HG03103 (cell line): Measurements from ENCODE around the gene NTN3.
"Not testable (repeated sequence)": the region's sequence is repeated elsewhere in the genome, so short reads cannot be mapped to it uniquely, and the experiment has no call there.

ENCODE experiments used
- ATAC-seq: cut with Tn5 transposase; IDR thresholded peaks from one replicate; pipeline ENCODE4 v1.9.1; 2021; ENCODE audit warnings: low read depth; ENCODE audit not compliant: unreplicated experiment

NTN3 gene

GRCh38 chr16:2471016-2471652 lies at the start of gene NTN3:
Gene NTN3 (plus strand): TSS chr16:2471297. CDS start chr16:2471702, 405 bp downstream.
- ATAC-seq, result no peak

GRCh38 chr16:2422123-2422867 lies 48.8 kb upstream of the NTN3 start:
- ATAC-seq, result no peak

DNA sequence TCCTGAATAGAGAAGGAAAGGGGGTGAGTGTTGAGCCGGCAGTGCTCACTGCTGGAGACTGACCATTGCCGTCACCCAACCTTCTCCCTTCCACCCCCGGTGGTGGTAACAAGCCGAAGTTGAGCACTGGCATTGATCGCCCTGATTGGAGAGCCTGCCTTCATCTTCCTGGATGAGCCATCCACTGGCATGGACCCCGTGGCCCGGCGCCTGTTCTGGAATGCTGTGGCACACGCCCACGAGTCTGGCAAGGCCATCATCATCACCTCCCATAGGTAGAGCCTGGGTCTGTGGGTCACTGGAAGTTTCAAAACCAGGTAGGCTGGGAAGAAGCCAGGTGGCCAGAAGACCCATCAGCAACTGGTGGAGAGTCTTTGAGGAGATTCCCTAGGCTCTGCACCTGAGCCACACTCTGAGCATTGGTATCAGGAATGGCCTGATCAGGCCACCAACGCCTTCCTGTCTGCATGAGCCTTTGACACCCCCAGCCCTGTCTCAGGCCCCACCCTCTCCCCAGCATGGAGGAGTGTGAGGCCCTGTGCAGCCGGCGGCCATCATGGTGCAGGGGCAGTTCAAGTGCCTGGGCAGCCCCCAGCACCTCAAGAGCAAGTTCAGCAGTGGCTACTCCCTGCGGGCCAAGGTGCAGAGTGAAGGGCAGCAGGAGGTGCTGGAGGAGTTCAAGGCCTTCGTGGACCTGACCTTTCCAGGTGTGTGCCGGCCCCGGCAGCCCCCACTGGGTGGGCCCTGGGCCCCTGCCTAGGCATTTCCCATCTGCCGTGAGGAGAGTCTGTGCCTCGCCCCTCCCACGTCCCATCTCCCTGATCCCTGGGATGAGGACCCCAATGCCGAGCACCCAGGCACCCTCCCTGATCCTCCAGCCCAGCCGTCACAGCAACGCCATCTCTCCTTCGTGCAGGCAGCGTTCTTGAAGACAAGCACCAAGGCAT lies 46.8 kb upstream of the NTN3 start:
- no peak for ATAC-seq

- ATAC-seq, result no peak
These were observed 46.0 kb upstream of the NTN3 start for GRCh38 chr16:2425008-2425518.

DNA sequence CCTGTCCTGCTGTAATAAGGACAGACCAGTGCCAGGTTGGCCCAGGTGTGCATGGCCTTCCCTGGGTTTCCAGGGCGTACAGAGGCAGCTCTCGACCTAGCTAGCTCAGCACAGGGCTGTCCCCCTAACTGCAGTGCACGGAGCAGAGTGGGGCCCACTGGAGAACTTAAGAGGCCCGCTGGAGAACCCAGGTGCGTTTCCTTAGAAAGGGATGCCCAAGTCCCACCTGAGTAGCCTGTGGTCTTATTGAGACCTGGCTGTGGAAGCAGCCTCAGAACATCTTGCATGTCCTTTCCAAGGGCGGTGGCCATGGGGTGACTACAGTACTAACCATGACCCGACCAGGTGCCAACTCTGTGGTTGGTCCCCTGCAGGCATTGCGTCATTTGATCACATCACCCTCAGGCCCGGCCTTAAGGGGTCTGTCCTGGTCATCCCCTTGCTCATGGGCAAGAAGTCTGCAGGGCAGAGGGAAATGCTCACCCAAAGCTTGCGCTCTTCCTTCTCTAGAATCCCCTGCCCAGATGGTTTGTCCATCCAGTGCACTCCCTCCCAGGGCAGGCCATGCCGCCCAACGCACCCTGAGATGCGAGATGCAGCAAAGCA lies 45.2 kb upstream of the NTN3 start:
- ATAC-seq, result no peak

DNA sequence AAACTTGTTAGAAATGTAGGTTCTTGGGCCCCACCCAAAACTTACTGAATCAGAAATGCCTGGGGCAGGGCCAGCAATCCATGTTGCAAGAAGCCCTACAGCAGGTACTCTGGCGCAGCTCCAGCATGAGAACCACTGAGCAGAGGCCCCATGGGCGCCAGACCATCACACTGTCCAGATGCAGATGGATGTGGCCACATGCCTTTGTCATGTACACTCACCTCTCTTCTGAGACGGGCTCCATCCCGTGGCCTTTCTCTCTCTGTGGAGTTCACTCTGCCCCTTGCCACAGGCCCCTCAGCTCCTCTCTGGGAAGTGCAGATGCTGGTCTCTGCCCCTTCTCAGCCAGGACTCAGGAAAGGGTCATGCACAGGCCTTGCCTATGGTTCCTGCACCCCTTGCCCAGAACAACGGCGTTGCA lies 44.1 kb upstream of the NTN3 start:
- no peak for ATAC-seq

DNA sequence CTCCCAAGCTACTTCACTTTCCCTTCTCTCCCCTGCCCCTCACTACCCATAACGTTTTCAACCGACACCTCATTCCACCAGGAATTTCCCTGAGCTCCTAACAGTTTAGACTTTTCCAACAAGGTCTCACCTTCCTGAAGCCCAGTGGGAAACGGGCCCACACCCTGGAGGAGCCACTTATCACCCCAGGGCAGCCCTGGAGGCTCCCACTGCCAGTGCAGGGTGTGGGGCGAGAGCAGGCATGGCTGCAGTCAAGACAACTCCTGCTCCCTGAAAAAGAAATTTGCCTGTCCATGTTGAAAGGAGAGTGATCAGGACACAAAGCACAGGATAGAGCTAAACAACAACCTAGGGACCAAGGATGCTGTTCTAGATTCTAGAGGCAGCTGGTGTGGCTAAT lies 43.6 kb upstream of the NTN3 start:
- ATAC-seq, result no peak

DNA sequence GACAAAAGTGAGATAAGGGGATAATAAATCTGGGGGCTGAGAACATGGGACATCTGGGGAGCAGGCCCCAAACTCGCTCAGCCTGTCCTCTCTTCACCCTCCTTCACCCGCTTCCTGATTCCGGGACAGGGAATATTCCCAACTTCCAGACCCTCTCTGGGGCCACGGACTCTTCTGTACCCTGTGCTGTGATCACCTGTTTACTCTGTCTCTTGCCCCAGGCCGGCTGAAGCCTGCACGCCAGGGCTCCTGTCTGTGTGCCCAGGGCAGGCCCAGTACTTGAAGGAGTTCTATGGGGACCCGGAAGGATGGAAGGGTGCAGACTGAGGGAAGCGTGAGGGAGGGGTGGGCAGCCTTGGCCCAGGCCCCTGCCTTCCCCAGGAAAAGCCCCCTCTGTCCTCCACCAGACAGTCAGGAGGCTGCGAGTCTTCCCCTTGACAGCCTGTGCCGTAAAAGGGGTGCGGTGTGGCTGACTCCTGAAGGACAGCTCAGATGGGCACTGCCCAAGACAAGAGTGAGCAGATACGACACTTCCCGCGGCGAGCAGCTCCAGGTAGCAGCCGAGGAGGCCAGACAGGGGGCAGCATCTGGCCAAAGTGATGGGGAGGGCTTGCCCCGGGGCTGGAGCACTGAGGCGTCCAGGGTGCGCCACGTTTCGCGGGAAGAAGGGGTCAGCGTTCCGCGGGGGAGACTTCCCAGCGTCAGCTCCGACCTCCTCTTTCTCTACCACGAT lies 42.9 kb upstream of the NTN3 start:
- ATAC-seq, result no peak

- ATAC-seq, result peak; percentile 23
These were observed 42.4 kb upstream of the NTN3 start for GRCh38 chr16:2428784-2429033.

DNA sequence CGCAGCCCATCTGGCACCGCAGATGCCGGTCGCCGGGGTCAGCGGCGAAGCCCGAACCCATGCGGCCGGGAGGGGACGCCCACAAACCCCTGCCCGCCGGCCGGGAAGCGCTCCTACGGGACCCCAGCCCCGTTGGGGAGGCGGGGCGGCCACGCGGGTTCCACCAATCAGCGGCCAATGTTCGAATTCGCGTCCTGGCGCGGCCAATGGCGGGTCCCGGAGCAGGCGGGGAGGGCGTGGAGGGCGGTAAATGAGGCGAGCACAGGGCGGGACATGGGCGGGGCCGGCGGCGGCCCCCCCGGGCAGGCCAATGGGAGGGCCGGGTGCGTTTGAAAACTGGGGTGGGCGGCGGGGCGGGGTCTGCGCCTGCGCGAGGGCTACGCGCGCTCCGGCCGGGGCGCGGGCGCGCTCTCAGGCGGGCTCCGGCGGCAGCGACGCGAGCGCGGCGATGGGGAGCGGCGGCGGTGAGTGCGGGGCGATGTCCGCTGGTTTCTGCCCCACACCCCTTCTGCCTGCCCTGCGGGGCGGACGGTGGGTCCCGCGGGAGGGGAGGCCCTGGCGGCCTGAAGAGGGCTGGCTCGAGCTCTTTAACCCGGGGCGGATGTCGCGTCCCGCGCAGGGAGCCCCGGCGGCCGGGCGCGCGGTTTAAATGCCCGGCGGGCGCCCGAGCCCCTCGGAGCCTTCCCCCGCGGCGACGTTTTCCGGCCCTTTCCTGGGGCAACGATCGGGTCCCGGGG lies 41.9 kb upstream of the NTN3 start, which contains the start of gene CCNF:
Gene CCNF (plus strand): TSS at position 414 of the 737 bp plus-strand sequence. CDS start 35 bp downstream, at position 449.
- peak; percentile 78 for ATAC-seq

DNA sequence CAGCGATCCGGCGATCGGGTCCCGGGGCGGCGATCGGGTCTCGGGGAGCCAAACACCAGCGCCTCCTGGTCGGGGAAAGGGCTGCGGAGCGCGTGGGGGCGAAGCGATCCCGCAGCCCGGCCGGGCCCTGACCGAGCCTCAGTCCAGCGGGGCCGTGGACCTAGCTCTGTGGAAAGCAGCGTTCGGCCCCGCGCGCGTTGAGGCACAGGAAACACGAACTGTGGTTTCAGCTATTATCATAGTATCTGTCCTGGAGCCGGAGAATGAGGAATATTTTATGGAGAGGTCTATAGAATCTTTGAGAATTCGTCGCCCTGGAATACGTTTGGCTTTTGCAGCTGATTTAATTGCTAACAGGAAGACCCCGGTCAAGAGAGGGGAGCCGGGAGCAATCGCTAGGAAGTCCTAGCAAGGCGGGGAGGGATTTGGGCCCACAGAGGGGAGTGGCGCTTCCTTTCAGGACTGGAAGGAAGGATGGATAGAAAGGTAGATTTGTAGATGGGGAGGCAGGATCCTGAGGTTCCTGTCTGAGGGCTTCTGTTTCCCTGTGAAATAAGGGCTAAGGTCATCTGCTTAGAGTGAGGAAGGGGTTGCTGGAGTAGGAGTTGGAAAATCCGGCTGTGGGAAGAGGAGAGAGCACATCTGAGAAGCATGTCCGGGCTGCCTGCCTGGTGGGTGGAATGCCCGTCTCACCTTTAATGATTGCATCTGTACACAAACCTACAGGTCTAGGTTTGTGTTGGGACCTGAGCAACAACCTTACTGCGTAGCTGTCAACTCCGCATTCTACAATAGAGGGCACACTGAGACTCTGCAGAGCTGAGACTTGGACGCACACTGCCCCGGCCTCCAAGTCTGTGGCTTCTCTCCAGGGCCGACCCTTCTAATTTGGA lies 41.1 kb upstream of the NTN3 start:
- no peak for ATAC-seq

DNA sequence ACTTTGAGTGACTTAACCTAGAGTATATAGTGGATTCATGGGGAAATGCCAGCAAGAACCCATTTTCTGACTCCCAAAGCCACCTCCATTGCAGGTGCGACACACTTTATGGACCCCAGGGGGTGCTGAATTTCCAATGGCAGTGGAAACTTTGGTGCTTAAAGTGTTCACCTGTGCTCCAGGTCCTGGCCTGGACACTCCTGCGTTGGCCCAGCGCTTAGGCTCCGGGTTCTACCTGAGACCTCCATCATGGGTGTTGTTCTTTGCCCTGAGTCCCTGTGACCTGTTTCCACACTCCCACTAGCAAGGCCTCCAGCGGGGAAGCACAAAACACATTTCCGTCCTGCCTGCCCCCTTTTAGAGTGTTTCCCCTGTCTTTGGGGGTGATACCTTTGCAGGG lies 38.8 kb upstream of the NTN3 start:
- no peak for ATAC-seq

GRCh38 chr16:2432801-2433505 lies 38.1 kb upstream of the NTN3 start:
- no peak for ATAC-seq

GRCh38 chr16:2435236-2435635 lies 35.9 kb upstream of the NTN3 start:
- not testable (repeated sequence) for ATAC-seq

- no peak for ATAC-seq
These were observed 35.0 kb upstream of the NTN3 start for GRCh38 chr16:2436110-2436509.

- no peak for ATAC-seq
These were observed 33.9 kb upstream of the NTN3 start for GRCh38 chr16:2437032-2437790.

DNA sequence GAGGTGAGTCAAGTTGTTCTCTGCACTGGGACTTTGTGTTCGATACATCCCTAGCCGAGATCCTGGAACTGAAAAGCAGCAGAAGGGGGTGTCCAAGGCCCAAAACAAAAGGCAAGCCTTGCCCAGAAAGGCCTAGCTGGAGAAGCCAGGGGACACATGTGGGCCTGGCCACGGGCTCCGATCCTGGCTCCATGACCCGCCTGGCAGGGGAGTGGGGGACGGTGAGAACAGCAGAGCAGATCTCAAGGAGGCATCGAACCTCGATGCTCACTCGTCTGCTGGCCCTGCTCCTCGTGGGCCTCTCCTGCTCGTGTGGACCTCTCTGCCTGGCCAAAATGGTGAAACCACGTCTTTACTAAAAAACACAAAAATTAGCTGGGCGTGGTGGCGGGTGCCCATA lies 33.0 kb upstream of the NTN3 start:
- ATAC-seq, result no peak
